GM04504 (cell line): ENCODE data around the gene NEDD4.

Source experiments
- DNase-seq: peaks from one replicate; pipeline ENCODE4 v3.0.0-alpha.2; 2012; ENCODE audit warnings: low read depth

The NEDD4 gene

GRCh38 chr15:55778932-55779331, 214.5 kb downstream of the NEDD4 start:
- DNase-seq = no peak
